ENCODE data around the gene CLK4. TPM values are rescaled to one million over a fixed set of nuclear protein-coding genes. Genes with fewer than 3 reads are reported as not detected.

CLK4 gene
- total and polyA plus RNA-seq, 2 of the 8 experiments (the other 6 are each of a cell fraction or from before 2014, with no cell fraction given): 8.1 to 12.6 TPM

DNA sequence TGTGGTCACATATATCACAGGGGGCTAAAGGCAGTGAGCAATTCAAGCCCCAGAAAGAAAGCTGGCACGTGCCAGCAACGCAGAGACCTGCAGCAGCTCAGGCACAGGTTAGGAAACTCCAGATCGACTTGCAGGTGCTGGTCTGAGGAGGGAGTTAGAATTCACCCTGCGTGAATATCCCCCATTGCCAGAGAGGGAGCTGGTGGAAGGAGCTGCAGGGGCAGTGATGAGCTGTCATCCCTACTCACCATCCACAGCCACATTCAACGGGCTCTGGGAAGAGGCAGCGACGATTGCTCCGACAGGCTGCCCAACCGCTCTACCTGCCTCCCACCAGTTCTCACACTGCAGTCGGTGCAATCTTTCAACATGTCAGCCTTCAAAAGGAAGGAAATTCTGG lies 40.8 kb upstream of the CLK4 start:
- Histone ChIP-seq H2BK5ac (ENCODE audit: low read depth, low read length) (no peak overlapping the region), H3K14ac (ENCODE audit: insufficient read length) (no peak overlapping the region), H4K91ac (replicated peaks; ENCODE audit: insufficient read length, low read length) (no peak overlapping the region), H3K79me2 (ENCODE audit: control insufficient read depth in 1 of 2, insufficient read depth in 2 of 2, low read length in 2 of 2) (no peaks in the 10 kb centered on the region), H4K5ac (ENCODE audit: insufficient read length, low read depth, low read length) (no peak overlapping the region), H3K56ac (replicated peaks; ENCODE audit: insufficient read length, low read depth, low read length) (no peak overlapping the region), H2AFZ (ENCODE audit: low read length) (no peak overlapping the region), H3K9me3 (ENCODE audit: insufficient read depth in 2 of 2, low read depth in 1 of 2, low read length in 1 of 2) (peaks cover 7 to 8% of the 10 kb centered on the region in 2 experiments; a peak in 2 of 4 replicates), H2BK12ac (ENCODE audit: low read depth, low read length) (no peak overlapping the region), H3K36me3 (ENCODE audit: control insufficient read depth in 2 of 4, insufficient read depth in 4 of 4, low read length in 3 of 4) (no peaks in the 10 kb centered on the region), H3K27me3 (replicated peaks in 1 of 4; ENCODE audit: control insufficient read depth in 3 of 4, extremely low read depth in 1 of 4, insufficient read depth in 3 of 4, low read length in 3 of 4) (no peaks in the 10 kb centered on the region), H4K20me1 (replicated peaks in 1 of 2; ENCODE audit: control insufficient read depth in 1 of 2, insufficient read depth in 2 of 2, low read length in 2 of 2) (no peaks in the 10 kb centered on the region), H3K79me1 (ENCODE audit: low read depth, low read length) (no peaks in the 10 kb centered on the region), H3K4ac (replicated peaks; ENCODE audit: insufficient read length, low read depth, low read length) (no peak overlapping the region), H3K18ac (ENCODE audit: extremely low read depth, low read length) (no peak overlapping the region), H3K4me2 (ENCODE audit: insufficient read depth in 1 of 2, low read depth in 2 of 2, low read length in 2 of 2) (no peak overlapping the region), H4K8ac (ENCODE audit: extremely low read depth, insufficient read depth, low read length) (no peak overlapping the region), H2BK15ac (ENCODE audit: low read length) (no peak overlapping the region), H3K9ac (replicated peaks in 1 of 4; ENCODE audit: extremely low read depth in 1 of 4, low read depth in 3 of 4, low read length in 3 of 4) (no peak overlapping the region), H3K27ac (ENCODE audit: low read depth, low read length) (no peak overlapping the region), H3K23ac (ENCODE audit: insufficient read length) (no peak overlapping the region), H3K23me2 (ENCODE audit: low read depth, low read length) (no peaks in the 10 kb centered on the region), H2BK120ac (replicated peaks; ENCODE audit: low read depth, low read length) (no peak overlapping the region), H2AK5ac (ENCODE audit: low read depth, low read length) (no peak overlapping the region), H2BK20ac (ENCODE audit: low read length) (no peak overlapping the region), H3K4me3 (ENCODE audit: extremely low read depth in 1 of 4, insufficient read depth in 2 of 4, low read depth in 3 of 4, low read length in 4 of 4) (no peak overlapping the region), H3K4me1 (replicated peaks in 1 of 4; ENCODE audit: control insufficient read depth in 3 of 4, insufficient read depth in 4 of 4, low read length in 3 of 4) (peaks cover 0 to 1% (median 0%) of the 10 kb centered on the region in 4 experiments; a peak in 1 of 7 replicates)
- CTCF ChIA-PET (ENCODE audit: partially characterized antibody): interaction anchor here (1.4 kb wide), 1 partner anchor 387 kb away, joined by 4 read pairs; no protein-coding TSS in a partner anchor
- WGBS, 2 experiments (ENCODE audit: extremely low coverage in 1 of 2, insufficient coverage in 1 of 2, insufficient read length in 1 of 2, insufficient replicate concordance in 2 of 2, low coverage in 1 of 2, low lambda C conversion rate in 2 of 2, missing lambda C conversion rate in 1 of 2): 85% methylated on average over 10 of the region's 10 CpGs; no CpG with 5 or more reads in 1 of the 2 experiments
- DNase-seq (ENCODE audit: low read depth in 1 of 2, low spot score in 2 of 2): no peak
- FAIRE-seq: no peak
- POLR2A ChIA-PET (ENCODE audit: partially characterized antibody): no interaction called here
- no peak for TF ChIP-seq HDAC2 (IDR thresholded peaks at IDR 0.05; ENCODE audit: borderline replicate concordance in 1 of 2, low read depth in 2 of 2, low read length in 2 of 2)
- no peak for TF ChIP-seq SAP30 (IDR thresholded peaks at IDR 0.05; ENCODE audit: insufficient read depth, insufficient replicate concordance, low read length)
- no peak for TF ChIP-seq CHD1 (IDR thresholded peaks at IDR 0.05; ENCODE audit: low read depth, low read length)
- TF ChIP-seq KDM4A (IDR thresholded peaks at IDR 0.05; ENCODE audit: low read depth, low read length, severe bottlenecking): no peak
- TF ChIP-seq SP2 (IDR thresholded peaks at IDR 0.05; ENCODE audit: low read length): no peak
- no peak for TF ChIP-seq CTBP2 (IDR thresholded peaks at IDR 0.05; ENCODE audit: borderline replicate concordance, insufficient read depth, insufficient read length, low read length)
- no peak for TF ChIP-seq TCF12 (IDR thresholded peaks at IDR 0.05; ENCODE audit: low read depth, low read length)
- TF ChIP-seq ASH2L (IDR thresholded peaks at IDR 0.05; ENCODE audit: low read length): no peak
- no peak for TF ChIP-seq GTF2F1 (IDR thresholded peaks at IDR 0.05; ENCODE audit: borderline replicate concordance, low read depth, low read length)
- TF ChIP-seq SIN3A (conservative IDR thresholded peaks at IDR 0.05 in 1 of 2, IDR thresholded peaks at IDR 0.05 in 1 of 2; ENCODE audit: low read depth in 1 of 2, low read length in 2 of 2): no peak
- no peak for TF ChIP-seq PHF8 (conservative IDR thresholded peaks at IDR 0.05; ENCODE audit: low read depth, low read length)
- TF ChIP-seq NANOG (IDR thresholded peaks at IDR 0.05; ENCODE audit: insufficient read depth, low read depth, low read length, poor library complexity, severe bottlenecking): no peak
- TF ChIP-seq TAF7 (optimal IDR thresholded peaks at IDR 0.05; ENCODE audit: borderline replicate concordance, low read depth, low read length): no peak

Data from H1 (cell line).